HG03521 (cell line): Measurements from ENCODE around the gene DRD2.

Source experiments
- ATAC-seq: cut with Tn5 transposase; IDR thresholded peaks from one replicate; pipeline ENCODE4 v1.9.1; 2021; ENCODE audit warnings: mild to moderate bottlenecking, moderate library complexity; ENCODE audit not compliant: unreplicated experiment

Gene DRD2

DNA sequence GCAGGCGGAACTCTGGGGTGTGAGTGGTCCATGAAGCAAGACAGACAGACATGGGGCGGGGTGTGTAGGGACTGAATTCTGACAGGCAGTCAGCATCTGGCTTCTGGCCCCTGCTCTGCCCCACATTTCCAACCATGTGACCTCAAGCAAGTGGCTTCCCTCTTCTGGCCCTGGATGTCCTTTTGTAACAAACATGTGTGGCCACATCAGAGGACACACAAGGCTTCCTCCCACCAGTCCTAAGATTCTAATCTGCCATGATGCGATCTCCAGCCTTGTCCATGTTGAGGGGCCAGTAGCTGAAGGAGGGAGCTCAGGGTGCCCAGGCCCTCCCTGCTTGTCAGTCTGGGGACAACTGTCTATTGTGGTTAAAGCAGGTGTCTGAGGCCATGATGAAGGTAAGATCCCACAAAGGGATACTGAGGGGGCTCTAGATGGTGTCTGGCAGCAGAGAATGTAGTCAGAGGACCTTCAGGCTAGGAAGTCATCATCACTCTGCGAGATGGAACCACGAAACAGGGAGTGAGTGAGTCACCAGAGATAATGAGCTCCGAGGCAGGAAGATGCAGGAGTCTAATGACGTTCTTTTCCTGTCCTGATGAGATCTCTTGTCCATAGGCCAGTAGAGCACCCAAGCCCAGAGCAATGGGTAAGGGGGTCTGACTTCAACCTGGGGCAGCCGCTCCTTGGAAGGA is 27.4 kb downstream of the DRD2 start:
- no peak for ATAC-seq

DNA sequence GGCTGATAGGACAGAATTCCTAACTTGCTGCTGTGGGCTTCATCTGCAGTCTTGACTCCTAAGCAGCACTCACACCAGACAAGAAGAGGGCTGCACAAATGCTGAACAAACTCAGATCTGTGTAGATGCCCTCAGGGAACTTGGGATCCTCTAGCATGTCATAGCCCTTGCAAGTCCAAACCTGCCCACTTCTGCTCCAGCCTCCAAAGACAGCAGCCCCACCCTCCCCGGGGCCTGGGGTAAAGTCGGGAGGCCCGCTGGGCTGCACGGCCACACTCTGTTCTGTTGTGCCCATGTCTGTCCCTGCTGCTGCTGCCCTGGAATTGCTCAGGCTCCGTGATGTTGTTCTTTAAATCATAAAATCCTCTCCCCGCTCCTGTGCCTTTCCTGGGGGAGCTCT is 28.3 kb downstream of the DRD2 start:
- ATAC-seq, result no peak

DNA sequence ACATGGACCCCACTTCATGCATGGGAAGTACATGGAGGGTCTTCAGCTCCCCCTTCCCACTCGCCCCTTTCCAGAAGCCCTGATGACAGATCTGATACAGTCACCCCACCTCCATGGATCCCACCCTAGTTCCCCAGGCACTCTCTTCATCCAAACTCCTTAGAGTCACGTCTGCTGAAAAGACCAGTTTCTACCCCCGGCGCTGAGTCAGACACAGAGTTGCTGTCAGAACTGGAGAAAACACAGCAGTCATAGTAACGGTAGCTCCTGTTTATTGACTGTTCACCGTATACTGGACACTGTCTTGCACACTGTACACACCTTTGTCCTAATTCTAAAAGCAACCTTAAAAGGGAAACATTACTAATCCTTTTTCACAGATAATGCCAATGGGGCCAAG is 29.1 kb downstream of the DRD2 start:
- no peak for ATAC-seq

DNA sequence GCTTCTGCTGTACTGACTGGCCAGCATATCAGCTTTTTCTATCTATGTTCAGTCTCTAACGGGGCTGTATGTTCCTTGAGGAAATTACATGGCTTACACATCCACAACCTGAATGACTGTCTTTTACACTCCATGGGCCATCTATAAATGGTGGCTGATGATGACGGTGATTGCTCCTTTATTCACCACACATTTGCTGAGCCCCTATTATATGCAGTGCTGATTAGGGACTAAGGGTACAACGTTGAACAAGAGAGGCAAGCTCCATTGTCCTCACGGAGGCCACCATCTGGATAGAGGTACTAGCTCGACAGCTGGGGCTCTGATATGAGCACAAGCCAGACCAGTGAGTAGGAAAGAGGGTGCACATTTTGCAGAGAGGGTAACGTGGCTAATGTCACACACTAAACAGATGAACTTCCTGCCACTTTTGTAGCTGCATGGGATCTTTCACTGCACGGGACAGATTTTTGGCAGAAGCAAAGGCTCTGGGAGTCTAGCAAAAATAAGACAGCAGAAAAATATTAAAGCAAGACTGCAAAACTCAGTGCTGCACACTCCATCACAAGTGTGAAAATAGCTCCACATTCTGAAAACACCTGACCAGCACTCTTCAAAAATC is 30.6 kb downstream of the DRD2 start:
- ATAC-seq, result no peak

DNA sequence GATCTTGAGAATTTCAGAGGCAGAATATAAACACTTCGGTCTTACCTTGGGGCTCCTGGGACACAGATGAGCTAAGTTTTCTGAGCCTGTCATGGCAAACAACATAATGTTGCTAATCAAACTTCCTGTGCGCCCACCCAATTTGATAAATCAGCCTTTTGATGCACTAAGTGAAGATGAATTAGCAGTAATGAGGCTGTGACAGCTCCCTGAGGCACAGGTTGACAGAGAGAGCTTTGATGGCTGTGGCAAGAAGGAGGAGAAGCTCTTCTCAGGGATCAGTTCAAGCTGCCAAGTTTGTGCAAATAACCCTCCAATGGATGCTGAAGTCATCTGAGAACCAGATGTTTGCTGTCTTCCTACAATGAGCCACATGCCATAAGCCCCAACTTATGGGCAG is 34.4 kb downstream of the DRD2 start:
- ATAC-seq, result no peak

DNA sequence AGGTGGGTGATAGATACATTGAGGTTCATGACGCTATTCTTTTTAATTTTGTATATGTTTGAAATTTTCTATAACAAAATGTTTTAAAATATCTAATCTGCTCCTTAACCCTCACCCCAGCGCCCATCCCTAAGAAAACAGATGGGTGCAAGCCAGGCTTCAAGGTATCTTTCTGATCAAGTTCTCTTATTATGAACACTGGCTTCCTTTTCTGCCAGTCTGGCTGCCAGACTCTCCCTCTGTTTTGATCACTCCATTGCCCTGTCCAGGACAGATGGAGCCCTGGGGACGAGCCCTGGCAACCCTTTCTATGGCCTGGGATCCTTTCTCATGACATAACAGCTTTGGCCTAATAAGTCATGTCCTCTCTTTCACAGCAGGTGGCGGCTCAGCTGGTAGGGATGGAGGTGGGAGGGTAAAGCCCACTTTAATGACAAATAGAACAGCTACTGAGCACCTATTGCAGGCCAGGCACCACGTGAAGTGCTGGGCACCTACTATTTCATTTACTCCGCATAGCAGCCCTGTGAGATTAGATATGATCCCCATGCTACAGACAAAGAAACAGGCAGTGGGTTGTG is 38.4 kb downstream of the DRD2 start:
- ATAC-seq, result no peak

DNA sequence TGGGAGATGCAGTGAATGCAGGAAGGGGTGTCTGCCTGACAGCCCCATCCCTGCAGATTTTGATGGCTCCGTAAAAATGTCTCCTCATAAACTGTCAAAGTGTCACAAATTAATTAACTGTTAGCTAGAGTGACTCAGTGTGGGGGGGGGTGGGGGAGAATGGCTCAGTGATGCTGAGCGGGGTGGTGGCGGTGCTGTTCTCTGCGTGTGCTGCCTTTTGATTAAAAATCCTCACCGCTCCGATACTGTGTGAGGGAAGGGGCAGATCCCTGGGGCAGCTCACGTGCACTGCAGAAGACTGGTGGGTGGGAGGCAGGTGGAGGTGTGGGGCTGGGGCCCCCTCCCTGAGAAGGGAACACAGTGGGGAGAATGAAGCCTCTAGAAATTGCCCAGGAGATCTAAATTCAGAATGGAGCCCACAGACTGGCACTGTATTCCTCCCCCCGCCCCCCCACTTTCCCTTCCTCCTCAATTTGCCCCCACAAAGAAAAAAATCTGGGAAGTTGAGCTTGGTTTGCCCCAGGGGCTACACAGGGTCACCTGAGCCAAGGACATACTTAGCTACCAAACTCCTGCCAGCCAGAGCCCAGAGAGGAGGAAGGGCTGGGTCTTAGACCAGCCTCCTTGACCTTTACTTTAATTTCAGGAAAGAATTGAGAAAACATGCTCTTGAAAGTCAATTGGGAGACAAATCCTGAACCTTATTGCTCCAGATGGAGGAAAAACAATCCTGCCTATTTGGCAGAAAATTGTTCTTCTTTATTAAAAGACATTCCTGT is 39.8 kb downstream of the DRD2 start:
- ATAC-seq, result no peak

DNA sequence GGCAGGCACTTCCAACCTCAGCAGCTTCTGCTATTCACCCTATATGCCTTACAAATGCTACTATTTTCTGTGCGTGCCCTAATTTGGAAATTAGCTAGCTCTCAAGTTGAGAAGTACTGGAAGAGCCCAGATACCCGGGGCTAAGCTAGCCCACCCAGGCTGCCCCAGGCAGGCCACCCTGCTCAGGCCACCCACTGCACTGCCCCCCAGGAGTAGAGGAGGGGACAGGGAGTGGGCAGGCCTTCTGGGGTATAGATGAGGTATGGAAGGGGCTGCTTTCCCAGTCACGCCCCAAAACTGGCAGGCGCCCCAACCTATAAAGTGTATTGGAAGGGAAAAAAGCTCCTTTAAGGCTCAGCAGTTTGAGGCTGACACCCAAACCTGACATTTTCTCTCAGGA is 43.5 kb downstream of the DRD2 start:
- no peak for ATAC-seq

DNA sequence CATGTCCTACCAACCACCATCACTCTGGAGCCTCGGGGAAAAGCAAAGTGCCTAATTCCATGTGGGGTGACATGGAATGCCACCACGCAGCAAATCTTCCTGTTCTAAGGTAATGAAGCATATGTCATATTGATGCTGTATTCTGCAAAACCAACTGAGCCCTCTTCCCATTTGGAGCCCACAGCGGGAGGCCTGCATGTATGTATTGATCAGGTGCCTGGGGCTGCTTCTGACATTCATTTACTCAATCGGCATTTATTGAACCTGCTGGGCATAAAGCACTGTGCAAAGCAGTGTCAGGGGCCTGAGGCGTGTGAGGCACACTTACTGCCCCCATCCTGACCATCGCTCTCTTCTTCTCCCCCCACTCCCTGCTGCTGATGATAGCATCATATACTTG is 48.5 kb downstream of the DRD2 start:
- ATAC-seq, result no peak

DNA sequence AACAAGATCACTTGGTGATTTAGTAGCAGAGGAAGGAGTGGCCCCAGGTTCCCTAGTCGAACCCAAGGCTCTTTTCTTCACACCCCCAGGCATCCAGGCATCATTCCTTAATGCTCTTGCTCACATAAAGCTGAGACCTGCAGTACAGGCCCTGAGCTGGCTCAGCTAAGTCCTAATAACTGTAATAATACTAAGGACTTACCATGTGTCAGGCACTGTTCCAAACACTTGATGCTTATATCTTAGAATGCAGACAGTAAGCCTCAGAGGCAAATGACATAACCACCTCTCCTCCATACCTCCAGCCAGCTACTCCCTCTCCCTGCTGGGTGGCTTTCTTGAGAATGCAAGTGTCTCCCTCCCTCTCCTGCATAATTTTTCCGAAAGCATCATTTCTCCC is 54.4 kb downstream of the DRD2 start:
- no peak for ATAC-seq

DNA sequence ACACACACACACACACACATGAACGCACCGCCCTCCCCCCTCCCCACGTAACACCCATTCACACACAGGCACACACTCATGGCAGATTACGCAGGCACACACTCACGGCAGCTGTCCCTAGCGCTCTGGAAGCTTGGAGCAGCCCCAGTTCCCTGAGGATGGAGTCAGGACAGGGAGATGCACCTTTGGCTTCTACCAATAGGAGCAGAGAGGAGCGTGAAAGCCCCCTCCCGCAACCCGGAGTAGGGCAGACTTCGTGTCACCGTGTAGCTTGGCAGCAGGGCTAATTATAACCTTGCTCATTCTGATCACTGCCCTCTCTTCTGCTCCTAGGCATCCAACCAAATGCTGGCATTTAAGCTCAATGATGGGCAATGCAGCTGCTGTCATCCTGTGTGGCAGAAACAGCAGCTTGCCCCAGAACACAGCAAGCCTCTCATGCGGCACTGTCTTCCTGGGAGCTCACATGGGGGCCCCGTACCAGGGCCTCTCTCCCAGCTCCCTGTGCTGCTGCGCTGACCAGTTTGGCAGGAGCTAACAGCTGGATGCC is 55.7 kb downstream of the DRD2 start:
- no peak for ATAC-seq

DNA sequence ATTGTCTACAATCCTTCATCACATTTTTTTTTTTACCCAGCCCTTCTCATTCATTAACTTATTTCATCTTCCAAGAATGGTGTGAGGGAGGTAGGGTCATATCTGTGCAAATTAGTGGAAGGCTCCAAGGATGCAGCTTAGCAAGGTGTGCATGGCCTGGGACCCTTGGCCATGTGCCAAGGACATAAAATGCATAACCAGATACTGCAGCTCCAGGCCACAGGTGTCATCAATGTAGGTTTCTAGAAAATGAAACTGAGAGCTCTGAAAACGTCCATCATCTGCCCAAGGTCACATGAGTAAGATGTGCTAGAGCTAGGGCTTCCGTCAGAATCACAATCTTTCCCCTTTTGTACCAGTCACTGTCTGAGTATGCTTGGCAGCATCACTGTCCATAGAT is 57.8 kb downstream of the DRD2 start:
- no peak for ATAC-seq

DNA sequence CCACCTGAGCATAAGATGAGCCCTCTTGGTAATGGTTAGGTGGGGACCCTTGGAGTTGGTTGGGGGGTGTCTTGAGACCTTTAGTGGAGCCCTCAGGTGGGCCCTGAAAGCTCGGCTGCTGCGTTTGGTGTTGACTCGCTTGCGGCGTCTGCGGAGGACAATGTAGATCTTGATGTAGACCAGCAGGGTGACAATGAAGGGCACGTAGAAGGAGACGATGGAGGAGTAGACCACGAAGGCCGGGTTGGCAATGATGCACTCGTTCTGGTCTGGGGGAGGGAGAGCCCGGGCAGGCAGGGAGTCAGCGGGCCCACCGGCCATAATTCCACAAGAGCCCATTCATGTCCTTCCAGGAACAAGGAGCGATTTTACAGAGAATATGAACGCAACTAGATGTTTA is 59.9 kb downstream of the DRD2 start:
- ATAC-seq, result no peak

DNA sequence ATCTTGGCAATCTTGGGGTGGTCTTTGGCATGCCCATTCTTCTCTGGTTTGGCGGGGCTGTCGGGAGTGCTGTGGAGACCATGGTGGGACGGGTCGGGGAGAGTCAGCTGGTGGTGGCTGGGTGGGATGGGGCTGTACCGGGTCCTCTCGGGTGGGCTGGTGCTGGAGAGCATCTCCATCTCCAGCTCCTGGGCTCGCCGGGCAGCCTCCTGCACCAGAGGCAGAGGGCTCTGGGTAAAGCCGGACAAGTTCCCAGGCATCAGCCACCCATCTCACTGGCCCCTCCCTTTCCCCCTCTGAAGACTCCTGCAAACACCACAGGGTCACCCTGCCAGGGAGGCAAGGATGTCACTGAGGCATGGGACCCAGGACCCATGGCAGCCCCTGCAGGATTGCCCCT is 62.5 kb downstream of the DRD2 start:
- ATAC-seq, result no peak

DNA sequence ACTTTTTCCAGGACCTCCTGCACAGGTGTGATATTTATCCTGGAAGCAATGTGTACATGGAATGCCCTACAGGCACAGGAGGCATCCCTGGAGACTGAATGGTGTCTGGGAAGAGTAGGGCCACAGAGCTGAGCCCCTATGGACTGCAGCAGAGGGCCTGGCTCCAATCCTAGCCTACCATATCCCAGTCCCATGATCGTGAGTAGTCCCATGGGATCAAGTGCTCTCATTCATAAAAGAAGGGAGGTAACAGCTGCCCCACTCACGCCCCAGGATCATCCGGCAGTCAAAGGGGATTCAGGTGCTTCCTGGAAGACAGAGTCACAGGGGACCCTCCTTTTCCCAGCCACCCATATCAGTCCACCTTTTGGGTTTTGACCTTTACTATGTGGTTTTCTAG is 63.7 kb downstream of the DRD2 start:
- ATAC-seq, result no peak

DNA sequence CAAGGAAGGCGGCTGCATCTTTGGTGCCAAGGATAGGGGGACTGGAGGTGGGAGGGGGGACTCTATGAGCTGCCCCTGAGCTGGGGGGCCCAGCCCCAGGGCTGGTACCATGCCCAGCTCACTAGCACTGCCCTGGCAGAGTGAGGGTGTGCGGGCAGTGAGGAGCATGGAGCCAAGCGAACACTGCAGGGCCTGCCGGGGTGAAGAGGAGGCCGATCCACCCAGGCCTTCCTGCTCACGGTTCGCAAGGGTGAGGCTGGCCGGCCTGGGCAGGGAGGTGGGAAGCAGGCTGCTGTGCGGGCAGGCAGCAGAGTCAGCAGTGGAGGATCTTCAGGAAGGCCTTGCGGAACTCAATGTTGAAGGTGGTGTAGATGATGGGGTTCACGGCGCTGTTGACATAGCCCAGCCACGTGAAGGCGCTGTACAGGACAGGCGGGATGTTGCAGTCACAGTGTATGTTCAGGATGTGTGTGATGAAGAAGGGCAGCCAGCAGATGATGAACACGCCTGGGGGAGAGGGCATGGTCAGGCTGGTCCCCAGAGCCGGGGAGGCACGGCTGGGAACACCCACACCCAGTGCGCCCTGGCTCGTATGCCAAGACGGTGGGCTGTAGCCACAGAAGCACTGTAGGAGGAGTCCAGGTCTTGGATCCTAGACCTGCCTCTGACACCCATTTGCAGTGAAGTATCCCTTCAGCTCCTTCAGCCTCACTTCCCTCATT is 64.6 kb downstream of the DRD2 start:
- ATAC-seq, result no peak

DNA sequence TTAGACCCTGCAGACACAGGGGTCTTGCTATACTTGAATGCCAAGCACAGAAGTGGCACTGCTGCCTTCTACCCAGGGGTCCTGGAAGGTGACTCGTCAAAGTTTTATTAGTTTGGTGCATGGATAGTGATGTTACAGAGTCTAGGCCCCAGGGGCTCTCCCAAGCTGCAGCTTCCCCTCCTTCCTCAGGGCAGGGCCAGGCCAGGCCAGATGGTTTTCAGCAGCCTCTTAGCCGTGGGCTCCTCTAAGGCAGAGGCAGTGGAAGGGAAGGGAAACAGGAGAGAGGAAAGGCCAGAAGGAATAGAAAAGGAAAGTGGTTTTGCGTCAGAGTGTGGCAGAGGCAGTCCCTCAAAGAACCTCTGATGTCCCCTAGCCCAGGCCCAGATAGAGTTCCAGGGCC is 65.7 kb downstream of the DRD2 start:
- no peak for ATAC-seq

DNA sequence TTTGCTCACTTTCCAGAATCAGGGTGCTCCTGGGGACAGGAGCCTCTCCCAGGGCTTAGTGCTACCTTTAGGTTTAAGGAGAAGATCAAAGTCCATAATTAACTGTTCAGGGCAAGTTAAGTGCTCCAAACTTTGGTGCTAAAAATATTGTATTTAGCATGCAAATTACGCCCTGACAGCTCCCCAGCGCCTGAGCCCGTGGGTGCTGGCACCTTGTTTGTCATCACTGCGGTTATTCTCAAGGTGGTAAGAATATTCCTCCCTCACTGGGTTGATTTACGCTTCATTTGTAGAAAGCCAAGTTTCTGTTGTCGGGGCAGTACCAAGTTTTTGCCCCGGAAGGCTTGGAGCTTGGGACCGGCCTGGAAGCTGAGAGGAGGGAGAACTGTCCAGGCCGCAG is 66.3 kb downstream of the DRD2 start:
- ATAC-seq, result no peak

DNA sequence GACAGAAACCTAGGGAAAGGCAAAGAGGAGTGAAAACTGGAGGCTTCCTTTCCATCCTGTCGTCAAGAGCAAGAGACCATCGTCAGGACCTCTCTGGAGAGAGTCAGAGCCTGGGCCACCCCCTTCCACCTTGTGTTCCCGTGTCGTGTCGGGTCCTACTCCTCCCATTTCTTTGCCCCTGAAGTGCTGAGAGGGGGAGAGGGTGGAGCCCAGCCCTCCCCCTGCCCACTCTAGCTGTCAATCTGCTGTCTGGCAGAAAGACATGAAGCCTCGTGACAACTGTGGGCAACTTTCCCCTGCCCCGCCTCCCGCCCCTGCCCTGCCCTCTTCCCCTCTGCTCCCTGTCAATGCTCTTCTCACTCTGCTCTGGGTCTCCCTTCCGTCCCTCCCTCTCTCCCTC is 67.0 kb downstream of the DRD2 start:
- no peak for ATAC-seq

DNA sequence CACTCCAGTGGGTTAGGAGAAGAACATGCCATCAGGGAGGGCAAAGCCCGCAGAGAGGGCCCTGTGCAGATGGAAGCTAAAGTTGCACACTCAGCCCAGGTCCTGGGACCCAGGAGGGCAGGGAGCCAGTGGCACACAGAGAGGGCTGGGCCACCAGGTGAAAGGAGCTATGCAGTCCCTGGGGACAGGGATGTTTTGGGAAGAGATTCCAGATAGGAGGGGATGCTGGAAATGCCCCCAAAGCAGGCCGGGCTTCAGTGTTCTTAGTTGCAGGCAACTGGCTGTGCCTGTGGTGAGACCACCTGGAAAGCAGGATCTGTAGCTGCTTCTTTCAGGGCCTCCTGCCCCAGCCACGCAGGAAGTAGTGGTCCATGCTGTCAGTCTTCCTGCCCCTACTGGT is 68.0 kb downstream of the DRD2 start:
- ATAC-seq, result no peak
